Raji (cell line): ENCODE measurements around the gene CAMTA1.

Experiments used
- POLR2A ChIP-seq: IDR thresholded peaks from 2 replicates; pipeline ENCODE4 v1.6.1; 2011; ENCODE audit warnings: low read depth, low read length, control low read depth; ENCODE audit not compliant: insufficient read depth

The CAMTA1 gene

DNA sequence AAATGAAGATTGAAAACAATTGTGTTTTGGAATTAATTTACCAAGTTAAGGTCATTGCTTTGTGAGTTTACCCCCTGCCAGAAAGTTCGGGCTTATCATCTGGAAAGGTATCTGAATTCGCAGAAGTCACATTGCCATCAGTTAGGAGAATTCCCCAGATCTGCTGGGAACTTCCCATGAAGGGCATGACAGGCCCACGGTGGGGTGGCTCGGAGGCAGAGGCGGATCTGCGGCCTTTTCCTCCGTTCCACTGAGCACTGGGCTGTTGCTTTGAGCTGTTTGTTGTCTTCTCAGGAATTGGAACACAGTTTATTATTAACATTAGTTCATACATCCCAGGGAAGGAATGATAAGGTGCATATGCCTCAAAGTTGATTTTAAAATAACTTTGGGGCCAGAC is 320.0 kb downstream of the CAMTA1 start:
- no peak for TF ChIP-seq POLR2A

- no peak for TF ChIP-seq POLR2A
These were observed 321.3 kb downstream of the CAMTA1 start for GRCh38 chr1:7106442-7107108.

- no peak for TF ChIP-seq POLR2A
These were observed 322.0 kb downstream of the CAMTA1 start for GRCh38 chr1:7107109-7107830.

- no peak for TF ChIP-seq POLR2A
These were observed 323.0 kb downstream of the CAMTA1 start for GRCh38 chr1:7108251-7108650.

- no peak for TF ChIP-seq POLR2A
These were observed 324.6 kb downstream of the CAMTA1 start for GRCh38 chr1:7109901-7110300.

DNA sequence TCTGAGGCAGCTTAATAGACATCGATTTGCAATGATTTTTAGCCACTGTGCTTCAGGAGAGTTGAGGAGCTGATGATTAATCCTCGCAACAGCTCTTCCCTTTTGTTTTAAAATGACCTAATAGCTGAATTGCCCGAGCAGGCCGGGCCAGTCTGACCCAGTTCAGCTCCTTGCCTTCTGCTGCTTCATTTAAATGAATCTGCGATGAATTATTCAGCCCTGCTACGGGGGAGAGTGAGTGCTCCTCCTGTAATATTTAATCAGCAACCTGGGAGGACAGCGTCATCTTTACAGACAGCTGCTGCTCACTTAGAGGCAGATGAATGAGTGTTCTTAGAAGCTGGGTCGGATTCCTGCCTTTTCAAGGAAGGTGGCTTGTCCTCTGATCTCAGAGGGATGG is 325.1 kb downstream of the CAMTA1 start:
- TF ChIP-seq POLR2A = no peak

GRCh38 chr1:7111853-7112252 is 326.6 kb downstream of the CAMTA1 start:
- TF ChIP-seq POLR2A = no peak

- no peak for TF ChIP-seq POLR2A
These were observed 327.9 kb downstream of the CAMTA1 start for GRCh38 chr1:7113136-7113535.

GRCh38 chr1:7113822-7114221 is 328.6 kb downstream of the CAMTA1 start:
- TF ChIP-seq POLR2A = no peak

- no peak for TF ChIP-seq POLR2A
These were observed 330.7 kb downstream of the CAMTA1 start for GRCh38 chr1:7116001-7116400.

- no peak for TF ChIP-seq POLR2A
These were observed 332.4 kb downstream of the CAMTA1 start for GRCh38 chr1:7117399-7118281.

- no peak for TF ChIP-seq POLR2A
These were observed 333.9 kb downstream of the CAMTA1 start for GRCh38 chr1:7119156-7119555.

- no peak for TF ChIP-seq POLR2A
These were observed 335.8 kb downstream of the CAMTA1 start for GRCh38 chr1:7120863-7121621.

- no peak for TF ChIP-seq POLR2A
These were observed 336.4 kb downstream of the CAMTA1 start for GRCh38 chr1:7121622-7121988.

DNA sequence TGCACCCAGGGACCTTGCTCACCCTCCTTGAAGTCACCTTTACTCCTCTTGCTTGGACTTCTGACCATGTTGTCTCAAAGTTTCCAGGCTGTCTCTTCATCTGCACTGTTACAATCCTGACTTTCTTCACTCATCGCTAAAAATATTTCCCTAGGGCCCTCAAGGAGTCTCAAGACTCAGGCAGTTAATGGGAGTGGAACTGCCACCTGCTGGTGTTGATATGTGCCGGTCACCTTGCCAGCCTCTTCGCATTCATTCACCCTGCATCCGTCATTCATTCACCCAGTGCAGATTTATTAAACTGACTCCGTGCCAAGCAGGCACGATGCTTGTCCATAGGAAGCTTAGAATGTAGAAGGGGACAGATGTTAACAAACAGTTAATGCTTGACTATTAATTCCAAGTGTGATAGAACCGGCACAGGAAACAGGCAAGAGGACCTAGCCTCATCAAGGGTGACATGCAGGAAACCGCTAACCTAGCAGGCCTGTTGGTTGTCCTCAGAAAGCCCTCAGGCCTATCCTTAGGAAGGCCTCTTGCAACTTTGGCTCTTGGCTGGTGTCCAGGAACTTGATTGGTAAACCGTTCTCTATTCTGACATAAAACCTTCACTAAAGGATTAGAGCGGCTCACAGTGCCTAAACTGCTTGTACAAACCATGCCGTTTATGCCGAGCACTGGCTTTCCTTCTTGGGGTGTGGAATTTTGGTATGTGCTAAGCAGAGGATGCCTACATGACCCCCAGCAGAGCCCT is 342.2 kb downstream of the CAMTA1 start:
- no peak for TF ChIP-seq POLR2A

DNA sequence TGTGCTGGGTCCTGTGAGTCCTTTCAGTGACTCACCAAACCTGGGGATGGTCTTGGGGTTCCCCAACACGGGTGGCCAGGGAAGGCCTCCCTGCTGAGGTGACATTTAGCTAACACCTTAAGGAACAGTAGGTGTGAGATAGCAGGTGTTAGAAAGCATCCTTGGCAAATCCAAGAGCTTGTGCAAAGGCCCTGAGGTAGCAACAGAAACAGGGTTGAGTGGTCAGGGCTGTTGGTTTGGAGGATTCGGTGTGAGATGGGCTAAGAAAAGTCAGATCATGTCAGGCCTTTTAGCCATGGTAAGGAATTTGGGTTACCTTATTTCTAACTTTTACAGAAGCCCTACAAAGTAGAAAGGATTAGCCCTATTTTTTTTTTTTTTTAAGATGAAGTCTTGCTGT is 343.0 kb downstream of the CAMTA1 start:
- TF ChIP-seq POLR2A = no peak
